Measurements from ENCODE around the gene SLC2A4. TPM values are rescaled to one million over a fixed set of nuclear protein-coding genes. Genes with fewer than 3 reads are reported as not detected.
"Not testable (repeated sequence)": the region's sequence is repeated elsewhere in the genome, so short reads cannot be mapped to it uniquely, and the experiment has no call there.

The SLC2A4 gene
- total and polyA plus RNA-seq, 5 donors from 2014 or later, result not detected

DNA sequence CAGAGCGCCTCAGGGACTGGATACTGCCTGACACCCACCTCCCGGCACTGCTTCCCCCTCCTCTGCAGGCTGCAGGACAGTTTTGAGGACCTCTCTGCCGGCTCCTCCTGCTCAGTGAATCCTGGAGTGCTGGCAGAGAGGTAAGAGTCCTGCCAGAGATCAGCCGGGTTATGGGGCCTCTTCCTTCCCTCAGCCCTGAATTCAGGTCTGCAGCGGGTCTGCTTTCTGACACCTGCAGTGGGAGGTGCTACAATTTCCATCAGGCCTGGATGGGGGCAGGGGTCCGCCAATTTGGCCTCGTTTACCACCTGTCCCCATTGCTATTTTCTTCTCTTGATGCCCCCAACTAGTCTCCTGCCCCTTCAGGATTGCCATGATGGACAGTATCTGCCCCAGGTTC, 50.6 kb downstream of the SLC2A4 start:
- Mint-ChIP-seq H3K9me3 (no peaks in the 10 kb centered on the region), H3K4me3 (peak overlapping the region; percentile 38 to 94 (median 82)), H3K27ac (peak overlapping the region; percentile 65 to 89 (median 89)), H3K36me3 (peaks cover 2% of the 10 kb centered on the region), H3K27me3 (peaks cover 8% of the 10 kb centered on the region), H3K4me1 (peaks cover 19 to 80% (median 35%) of the 10 kb centered on the region in 4 donors)
- Histone ChIP-seq H3K27ac (ENCODE audit: insufficient read depth, low read length, poor library complexity, severe bottlenecking) (peak overlapping the region; percentile 58), H3K9me3 (ENCODE audit: control insufficient read depth in 2 of 2, low read length in 2 of 2) (no peaks in the 10 kb centered on the region), H3K4me1 (ENCODE audit: control insufficient read depth, insufficient read depth, low read length, poor library complexity, severe bottlenecking) (peaks cover 65% of the 10 kb centered on the region), H3K36me3 (ENCODE audit: control insufficient read depth, insufficient read depth, low read length) (no peaks in the 10 kb centered on the region), H3K27me3 (ENCODE audit: control insufficient read depth, insufficient read depth, low read length) (no peaks in the 10 kb centered on the region), H3K4me3 (ENCODE audit: low read depth, low read length) (peak overlapping the region; percentile 41)
- ATAC-seq (ENCODE audit: low read depth in 2 of 2) (no peak), DNase-seq (no peak)

GRCh38 chr17:7332600-7333069, 51.1 kb downstream of the SLC2A4 start:
- peak; percentile 48 to 80 (median 68) for DNase-seq
- H3K27me3 ChIP-seq (ENCODE audit: control insufficient read depth, insufficient read depth, low read length); H3K27me3 Mint-ChIP-seq; H3K9me3 ChIP-seq (ENCODE audit: control insufficient read depth in 2 of 2, low read length in 2 of 2); ATAC-seq (ENCODE audit: low read depth in 2 of 2); H3K9me3 Mint-ChIP-seq; H3K36me3 ChIP-seq (ENCODE audit: control insufficient read depth, insufficient read depth, low read length); H3K36me3 Mint-ChIP-seq: not testable (repeated sequence)
- H3K27ac ChIP-seq (ENCODE audit: insufficient read depth, low read length, poor library complexity, severe bottlenecking), result peak overlapping the region; percentile 58
- peak overlapping the region; percentile 41 for H3K4me3 ChIP-seq (ENCODE audit: low read depth, low read length)
- Mint-ChIP-seq H3K4me3 (peak overlapping the region; percentile 38 to 94 (median 82)), H3K27ac (peak overlapping the region; percentile 65 to 89 (median 89)), H3K4me1 (peaks cover 19 to 83% (median 36%) of the 10 kb centered on the region in 4 donors)
- peaks cover 70% of the 10 kb centered on the region for H3K4me1 ChIP-seq (ENCODE audit: control insufficient read depth, insufficient read depth, low read length, poor library complexity, severe bottlenecking)

- no peaks in the 10 kb centered on the region for H3K27me3 ChIP-seq (ENCODE audit: control insufficient read depth, insufficient read depth, low read length)
- ATAC-seq (ENCODE audit: low read depth in 2 of 2), result no peak
- H3K27ac Mint-ChIP-seq, result peak overlapping the region; percentile 93 to 98 (median 96)
- H3K4me3 ChIP-seq (ENCODE audit: low read depth, low read length), result no peak overlapping the region
- peaks cover 8% of the 10 kb centered on the region for H3K36me3 ChIP-seq (ENCODE audit: control insufficient read depth, insufficient read depth, low read length)
- H3K4me1 Mint-ChIP-seq, result peaks cover 9 to 86% (median 33%) of the 10 kb centered on the region in 4 donors
- DNase-seq, result no peak
- peak overlapping the region; percentile 78 to 99 (median 96) for H3K4me3 Mint-ChIP-seq
- H3K36me3 Mint-ChIP-seq, result peaks cover 14% of the 10 kb centered on the region
- H3K27me3 Mint-ChIP-seq, result no peaks in the 10 kb centered on the region
- H3K9me3 Mint-ChIP-seq, result no peaks in the 10 kb centered on the region
- H3K27ac ChIP-seq (ENCODE audit: insufficient read depth, low read length, poor library complexity, severe bottlenecking), result peak overlapping the region; percentile 78
- H3K9me3 ChIP-seq (ENCODE audit: control insufficient read depth in 2 of 2, low read length in 2 of 2), result no peaks in the 10 kb centered on the region
- H3K4me1 ChIP-seq (ENCODE audit: control insufficient read depth, insufficient read depth, low read length, poor library complexity, severe bottlenecking), result peaks cover 78% of the 10 kb centered on the region
Measured at GRCh38 chr17:7334938-7335538, 53.5 kb downstream of the SLC2A4 start.

DNA sequence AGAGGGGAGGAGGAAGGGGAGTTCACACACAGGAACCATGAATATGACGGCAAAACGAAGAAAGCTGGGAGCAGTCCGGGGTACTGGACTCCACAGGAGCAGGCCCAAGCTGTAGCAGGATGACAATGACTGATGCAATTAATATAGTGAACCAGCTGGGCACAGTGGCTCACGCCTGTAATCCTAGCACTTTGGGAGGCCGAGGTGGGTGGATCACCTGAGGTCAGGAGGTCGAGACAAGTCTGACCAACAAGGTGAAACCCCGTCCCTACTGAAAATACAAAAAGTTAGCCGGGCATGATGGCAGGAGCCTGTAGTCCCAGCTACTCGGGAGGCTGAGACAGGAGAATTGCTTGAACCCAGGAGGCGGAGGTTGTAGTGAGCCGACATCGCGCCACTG, 54.2 kb downstream of the SLC2A4 start:
- peaks cover 9 to 85% (median 34%) of the 10 kb centered on the region in 4 donors for H3K4me1 Mint-ChIP-seq
- peak overlapping the region; percentile 78 for H3K27ac ChIP-seq (ENCODE audit: insufficient read depth, low read length, poor library complexity, severe bottlenecking)
- not testable (repeated sequence) for H3K27me3 Mint-ChIP-seq; ATAC-seq (ENCODE audit: low read depth in 2 of 2); H3K9me3 Mint-ChIP-seq; DNase-seq; H3K27me3 ChIP-seq (ENCODE audit: control insufficient read depth, insufficient read depth, low read length); H3K9me3 ChIP-seq (ENCODE audit: control insufficient read depth in 2 of 2, low read length in 2 of 2)
- peaks cover 14% of the 10 kb centered on the region for H3K36me3 Mint-ChIP-seq
- H3K4me3 Mint-ChIP-seq, result peak overlapping the region; percentile 94 to 99 (median 96)
- H3K36me3 ChIP-seq (ENCODE audit: control insufficient read depth, insufficient read depth, low read length), result peaks cover 13% of the 10 kb centered on the region
- peaks cover 73% of the 10 kb centered on the region for H3K4me1 ChIP-seq (ENCODE audit: control insufficient read depth, insufficient read depth, low read length, poor library complexity, severe bottlenecking)
- H3K4me3 ChIP-seq (ENCODE audit: low read depth, low read length), result peak overlapping the region; percentile 90
- peak overlapping the region; percentile 93 to 98 (median 96) for H3K27ac Mint-ChIP-seq

- H3K4me1 ChIP-seq (ENCODE audit: control insufficient read depth, insufficient read depth, low read length, poor library complexity, severe bottlenecking), result peaks cover 69% of the 10 kb centered on the region
- peak within 1 kb of the TSS; percentile 93 to 98 (median 96) for H3K27ac Mint-ChIP-seq
Measured at GRCh38 chr17:7336240-7337175, 55.0 kb downstream of the SLC2A4 start, which contains the start of gene ACAP1. TSS of gene ACAP1 (plus strand) at chr17:7336529. CDS start at chr17:7336735, 206 bp downstream.

GRCh38 chr17:7337600-7337999, 56.1 kb downstream of the SLC2A4 start:
- not testable (repeated sequence) for H3K9me3 Mint-ChIP-seq; ATAC-seq (ENCODE audit: low read depth in 2 of 2); H3K9me3 ChIP-seq (ENCODE audit: control insufficient read depth in 2 of 2, low read length in 2 of 2); DNase-seq; H3K27me3 ChIP-seq (ENCODE audit: control insufficient read depth, insufficient read depth, low read length); H3K27me3 Mint-ChIP-seq
- peaks cover 4 to 82% (median 30%) of the 10 kb centered on the region in 4 donors for H3K4me1 Mint-ChIP-seq
- peaks cover 18% of the 10 kb centered on the region for H3K36me3 Mint-ChIP-seq
- Histone ChIP-seq H3K4me1 (ENCODE audit: control insufficient read depth, insufficient read depth, low read length, poor library complexity, severe bottlenecking) (peaks cover 60% of the 10 kb centered on the region), H3K27ac (ENCODE audit: insufficient read depth, low read length, poor library complexity, severe bottlenecking) (peak overlapping the region; percentile 78), H3K36me3 (ENCODE audit: control insufficient read depth, insufficient read depth, low read length) (peaks cover 29% of the 10 kb centered on the region), H3K4me3 (ENCODE audit: low read depth, low read length) (peak overlapping the region; percentile 90)
- peak overlapping the region; percentile 94 to 99 (median 96) for H3K4me3 Mint-ChIP-seq
- peak overlapping the region; percentile 86 to 97 (median 93) for H3K27ac Mint-ChIP-seq

More at GRCh38 chr17:7336240-7337175, 55.0 kb downstream of the SLC2A4 start, which contains the start of gene ACAP1:
- H3K36me3 ChIP-seq (ENCODE audit: control insufficient read depth, insufficient read depth, low read length), result peaks cover 19% of the 10 kb centered on the region
- peak within 1 kb of the TSS; percentile 94 to 99 (median 96) for H3K4me3 Mint-ChIP-seq
- H3K4me3 ChIP-seq (ENCODE audit: low read depth, low read length), result peak within 1 kb of the TSS; percentile 90
- H3K36me3 Mint-ChIP-seq, result peaks cover 16% of the 10 kb centered on the region
- no peaks in the 10 kb centered on the region for H3K27me3 Mint-ChIP-seq
- peak; percentile 77 to 93 (median 79) for DNase-seq
- ATAC-seq (ENCODE audit: low read depth in 2 of 2), result peak; percentile 94
- no peaks in the 10 kb centered on the region for H3K9me3 ChIP-seq (ENCODE audit: control insufficient read depth in 2 of 2, low read length in 2 of 2)
- H3K4me1 Mint-ChIP-seq, result peaks cover 9 to 86% (median 35%) of the 10 kb centered on the region in 4 donors
- H3K27me3 ChIP-seq (ENCODE audit: control insufficient read depth, insufficient read depth, low read length), result no peaks in the 10 kb centered on the region
- H3K27ac ChIP-seq (ENCODE audit: insufficient read depth, low read length, poor library complexity, severe bottlenecking), result peak within 1 kb of the TSS; percentile 78
- H3K9me3 Mint-ChIP-seq, result no peaks in the 10 kb centered on the region

All from CD4-positive, CD25-positive, alpha-beta regulatory T cell (primary cell).